Stimulated activated naive B cell treated with anti-CD40 and anti-IgM and Interleukin-4, amounts not matched to agents 10 μg/mL and 1 μg/mL and 100 μg/mL, for 72 hours (primary cell): Measurements from ENCODE around the gene LIPA.
"Not testable (repeated sequence)": the region's sequence is repeated elsewhere in the genome, so short reads cannot be mapped to it uniquely, and the experiment has no call there.

Experiments used
- ATAC-seq, 2 donors: fragments of 150-1000 bp; cut with Tn5 transposase; replicated peaks; 2 replicates each; pipeline ENCODE4 v1.10.0; 2021; ENCODE audit warnings: moderate library complexity in 1 of 2
- DNase-seq: peaks from one replicate; pipeline ENCODE4 v3.0.0; 2021
- H3K27ac Mint-ChIP-seq: one replicate; pipeline ENCODE4 v1.8.0; 2022; ENCODE audit warnings: mild to moderate bottlenecking, mixed read lengths
- H3K27me3 Mint-ChIP-seq, 2 donors: one replicate each; pipeline ENCODE4 v1.8.0; 2022; ENCODE audit warnings: mixed read lengths in 2 of 2
- H3K36me3 Mint-ChIP-seq, 2 donors: one replicate each; pipeline ENCODE4 v1.8.0; 2022; ENCODE audit warnings: mixed read lengths in 2 of 2, mild to moderate bottlenecking in 1 of 2
- H3K4me1 Mint-ChIP-seq, 2 donors: one replicate each; pipeline ENCODE4 v1.8.0; 2022; ENCODE audit warnings: mixed read lengths in 2 of 2, mild to moderate bottlenecking in 1 of 2
- H3K4me3 Mint-ChIP-seq, 2 donors: one replicate each; pipeline ENCODE4 v1.8.0; 2022; ENCODE audit warnings: mild to moderate bottlenecking in 2 of 2, mixed read lengths in 2 of 2, moderate library complexity in 1 of 2
- H3K9me3 Mint-ChIP-seq, 2 donors: one replicate each; pipeline ENCODE4 v1.8.0; 2022; ENCODE audit warnings: mixed read lengths in 2 of 2, mild to moderate bottlenecking in 1 of 2

LIPA gene

DNA sequence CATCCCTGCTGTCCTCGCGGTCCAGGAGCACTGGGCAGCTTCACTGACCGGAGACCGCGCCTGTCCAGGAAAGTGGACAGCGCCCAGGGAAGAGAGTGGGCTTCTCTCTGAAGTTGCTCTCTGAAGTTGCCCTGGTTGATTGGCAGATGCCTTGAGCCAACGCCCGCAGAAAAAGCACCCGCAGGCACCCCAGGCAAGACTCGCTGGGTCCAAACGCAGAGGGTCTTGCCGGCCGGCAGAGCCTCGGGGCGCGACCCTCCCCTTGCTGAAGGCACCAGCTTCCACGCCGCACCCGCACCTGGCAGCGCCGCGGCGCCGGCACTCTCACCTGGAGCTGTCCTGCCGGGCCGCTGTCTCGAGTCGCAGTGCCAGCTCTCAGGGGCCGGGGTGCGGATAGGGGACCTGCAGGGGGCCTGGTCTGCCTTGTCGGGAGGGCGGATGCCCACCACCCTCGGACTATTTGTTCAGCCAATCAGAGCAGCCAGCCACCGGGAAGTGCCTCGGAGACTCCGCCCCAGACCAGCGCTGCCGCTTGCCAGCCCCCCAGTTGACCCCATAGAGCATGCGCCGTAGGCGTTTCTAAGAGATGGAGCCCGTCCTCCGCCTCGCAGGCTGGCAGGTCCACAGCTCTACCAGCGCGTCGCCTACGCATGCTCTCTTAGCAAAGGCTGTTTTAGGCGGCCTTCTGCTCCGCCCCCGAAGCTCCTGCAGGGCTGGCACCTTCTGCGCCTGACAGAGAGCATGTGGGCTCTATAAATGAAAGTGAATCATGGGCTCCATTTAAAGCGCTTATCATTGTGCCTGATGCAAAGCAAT lies at the start of gene LIPA:
Gene LIPA (minus strand): TSS at position 367 of the 816 bp plus-strand sequence. CDS start 4,127 bp downstream, outside the sequence.
- DNase-seq (peak; percentile 98), ATAC-seq (peak; percentile 95 to 96)
- peaks cover 12 to 15% of the 10 kb centered on the region in 2 donors for H3K36me3 Mint-ChIP-seq
- peaks cover 16 to 26% of the 10 kb centered on the region in 2 donors for H3K4me1 Mint-ChIP-seq
- H3K9me3 Mint-ChIP-seq = peaks cover 10 to 11% of the 10 kb centered on the region in 2 donors
- H3K4me3 Mint-ChIP-seq = peak within 1 kb of the TSS; percentile 92 to 94
- H3K27me3 Mint-ChIP-seq = no peaks in the 10 kb centered on the region
- H3K27ac Mint-ChIP-seq = peak within 1 kb of the TSS; percentile 87

DNA sequence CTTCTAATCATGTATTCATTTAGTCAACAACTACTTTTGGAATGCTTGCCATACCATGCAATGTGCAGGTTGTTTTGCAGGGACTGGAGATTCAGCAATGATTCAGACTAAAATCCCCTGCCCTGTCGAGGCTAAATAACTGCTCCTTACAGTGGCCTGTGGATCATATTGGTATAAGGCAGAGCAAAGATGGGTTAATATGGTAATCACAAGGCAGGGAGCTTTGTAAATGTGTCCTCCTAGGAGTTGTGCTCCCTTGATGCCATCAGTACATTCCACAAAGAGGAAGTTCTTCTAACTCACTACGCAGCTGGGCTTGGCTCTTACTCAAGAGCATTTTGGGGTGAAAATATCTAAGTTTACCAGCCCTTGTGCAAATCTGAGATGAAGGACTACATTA lies 49.7 kb upstream of the LIPA start:
- H3K9me3 Mint-ChIP-seq = peaks cover 0 to 2% of the 10 kb centered on the region in 2 donors
- peaks cover 25 to 57% of the 10 kb centered on the region in 2 donors for H3K4me1 Mint-ChIP-seq
- no peak for DNase-seq
- no peaks in the 10 kb centered on the region for H3K27me3 Mint-ChIP-seq
- ATAC-seq = peak; percentile 62 to 64
- H3K27ac Mint-ChIP-seq = peak overlapping the region; percentile 95
- H3K36me3 Mint-ChIP-seq = peaks cover 0 to 4% of the 10 kb centered on the region in 2 donors
- H3K4me3 Mint-ChIP-seq = peak overlapping the region; percentile 85 to 87

- DNase-seq (no peak), ATAC-seq (no peak)
- peaks cover 0 to 2% of the 10 kb centered on the region in 2 donors for H3K9me3 Mint-ChIP-seq
- peaks cover 29 to 54% of the 10 kb centered on the region in 2 donors for H3K4me1 Mint-ChIP-seq
- H3K27me3 Mint-ChIP-seq = no peaks in the 10 kb centered on the region
- H3K27ac Mint-ChIP-seq = no peak overlapping the region
- H3K36me3 Mint-ChIP-seq = no peaks in the 10 kb centered on the region
- no peak overlapping the region for H3K4me3 Mint-ChIP-seq
Observed at GRCh38 chr10:89299031-89299430, 47.5 kb upstream of the LIPA start.

GRCh38 chr10:89297791-89298190 lies 46.2 kb upstream of the LIPA start:
- H3K36me3 Mint-ChIP-seq = no peaks in the 10 kb centered on the region
- H3K9me3 Mint-ChIP-seq = peaks cover 0 to 2% of the 10 kb centered on the region in 2 donors
- no peaks in the 10 kb centered on the region for H3K27me3 Mint-ChIP-seq
- ATAC-seq (no peak), DNase-seq (no peak)
- no peak overlapping the region for H3K27ac Mint-ChIP-seq
- no peak overlapping the region for H3K4me3 Mint-ChIP-seq
- peaks cover 20 to 42% of the 10 kb centered on the region in 2 donors for H3K4me1 Mint-ChIP-seq

- DNase-seq = no peak
- Mint-ChIP-seq H3K27ac (no peak overlapping the region), H3K4me3 (no peak overlapping the region), H3K36me3 (no peaks in the 10 kb centered on the region), H3K9me3 (peaks cover 0 to 2% of the 10 kb centered on the region in 2 donors), H3K27me3 (no peaks in the 10 kb centered on the region), H3K4me1 (peaks cover 17 to 37% of the 10 kb centered on the region in 2 donors)
- no peak for ATAC-seq
Observed at GRCh38 chr10:89297356-89297755, 45.8 kb upstream of the LIPA start.

GRCh38 chr10:89296220-89296648 lies 44.7 kb upstream of the LIPA start:
- DNase-seq = no peak
- ATAC-seq = peak; percentile 74 to 85
- H3K9me3 Mint-ChIP-seq = peaks cover 0 to 2% of the 10 kb centered on the region in 2 donors
- no peaks in the 10 kb centered on the region for H3K27me3 Mint-ChIP-seq
- no peaks in the 10 kb centered on the region for H3K36me3 Mint-ChIP-seq
- peak overlapping the region; percentile 71 for H3K27ac Mint-ChIP-seq
- peaks cover 14 to 32% of the 10 kb centered on the region in 2 donors for H3K4me1 Mint-ChIP-seq
- H3K4me3 Mint-ChIP-seq = peak overlapping the region in 1 of 2 donors; percentile 51

GRCh38 chr10:89295597-89295996 lies 44.0 kb upstream of the LIPA start:
- Mint-ChIP-seq H3K9me3 (peaks cover 0 to 2% of the 10 kb centered on the region in 2 donors), H3K36me3 (no peaks in the 10 kb centered on the region), H3K27me3 (no peaks in the 10 kb centered on the region), H3K4me1 (peaks cover 10 to 27% of the 10 kb centered on the region in 2 donors), H3K4me3 (no peak overlapping the region), H3K27ac (no peak overlapping the region)
- DNase-seq (no peak), ATAC-seq (no peak)

- Mint-ChIP-seq H3K27ac (no peak overlapping the region), H3K4me3 (no peak overlapping the region), H3K27me3 (no peaks in the 10 kb centered on the region), H3K4me1 (peaks cover 10 to 27% of the 10 kb centered on the region in 2 donors), H3K9me3 (peaks cover 0 to 2% of the 10 kb centered on the region in 2 donors), H3K36me3 (no peaks in the 10 kb centered on the region)
- DNase-seq (no peak), ATAC-seq (no peak)
Observed at GRCh38 chr10:89294721-89295239, 43.2 kb upstream of the LIPA start.

GRCh38 chr10:89285303-89285702 lies 33.7 kb upstream of the LIPA start:
- H3K9me3 Mint-ChIP-seq, DNase-seq, H3K27ac Mint-ChIP-seq, H3K27me3 Mint-ChIP-seq, H3K4me3 Mint-ChIP-seq, H3K36me3 Mint-ChIP-seq, ATAC-seq: not testable (repeated sequence)
- peaks cover 7 to 10% of the 10 kb centered on the region in 2 donors for H3K4me1 Mint-ChIP-seq

DNA sequence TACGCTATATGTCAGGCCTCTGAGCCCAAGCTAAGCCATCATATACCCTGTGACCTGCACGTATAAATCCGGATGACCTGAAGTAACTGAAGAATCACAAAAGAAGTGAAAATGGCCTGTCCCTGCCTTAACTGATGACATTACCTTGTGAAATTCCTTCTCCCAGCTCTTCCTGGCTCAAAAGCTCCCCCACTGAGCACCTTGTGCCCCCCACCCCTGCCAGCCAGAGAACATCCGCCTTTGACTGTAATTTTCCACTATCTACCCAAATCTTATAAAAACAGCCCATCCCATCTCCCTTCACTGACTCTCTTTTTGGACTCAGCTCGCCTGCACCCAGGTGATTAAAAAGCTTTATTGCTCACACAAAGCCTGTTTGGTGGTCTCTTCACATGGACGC lies 33.1 kb upstream of the LIPA start:
- H3K27me3 Mint-ChIP-seq, H3K9me3 Mint-ChIP-seq, H3K36me3 Mint-ChIP-seq, H3K27ac Mint-ChIP-seq, H3K4me3 Mint-ChIP-seq, ATAC-seq, DNase-seq: not testable (repeated sequence)
- H3K4me1 Mint-ChIP-seq = peaks cover 7 to 10% of the 10 kb centered on the region in 2 donors

GRCh38 chr10:89283936-89284475 lies 32.4 kb upstream of the LIPA start:
- DNase-seq = no peak
- Mint-ChIP-seq H3K27me3 (no peaks in the 10 kb centered on the region), H3K27ac (no peak overlapping the region), H3K4me3 (no peak overlapping the region), H3K36me3 (no peaks in the 10 kb centered on the region), H3K9me3 (no peaks in the 10 kb centered on the region), H3K4me1 (peaks cover 8 to 15% of the 10 kb centered on the region in 2 donors)
- no peak for ATAC-seq

DNA sequence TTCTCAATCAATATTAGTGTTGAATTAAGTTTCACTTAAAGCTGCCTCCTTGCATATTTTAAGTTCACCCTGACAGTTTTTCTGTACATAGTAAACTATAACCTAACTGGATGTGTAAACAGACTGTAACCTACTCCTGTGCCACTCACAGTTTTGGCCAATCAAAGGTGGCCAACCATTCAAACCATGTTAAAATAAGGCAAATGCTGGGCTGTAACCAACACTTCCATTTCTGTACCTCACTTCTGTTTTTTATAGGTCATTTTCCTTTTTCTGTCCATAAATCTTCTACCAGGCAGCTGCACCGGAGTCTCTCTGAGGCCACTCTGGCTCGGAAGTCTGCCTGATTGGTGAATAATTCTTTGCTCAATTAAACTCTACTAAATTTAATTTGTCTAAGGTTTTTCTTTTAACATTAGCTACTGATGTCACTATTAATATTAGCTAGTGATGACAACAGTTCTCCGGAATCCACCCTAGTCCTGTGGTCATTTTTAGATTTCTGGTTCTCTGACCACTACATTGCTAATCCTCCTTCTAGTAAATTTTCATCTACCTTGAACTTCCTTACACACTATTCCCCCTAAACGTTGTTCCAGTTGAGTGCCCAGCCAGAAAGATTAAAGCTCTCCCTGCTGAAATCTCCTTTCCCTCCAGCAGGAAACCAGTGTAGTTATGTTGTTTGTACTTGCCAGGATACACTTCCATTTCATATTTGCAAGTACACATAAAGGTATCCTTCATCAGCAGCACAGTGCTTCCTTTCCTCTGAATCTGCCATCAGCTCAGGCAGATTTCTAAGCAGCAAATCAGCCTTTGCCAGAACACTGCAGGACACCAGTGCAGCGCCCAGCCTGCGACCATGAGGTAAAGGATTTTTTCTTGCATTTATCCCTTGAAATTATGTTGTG lies 31.7 kb upstream of the LIPA start:
- H3K36me3 Mint-ChIP-seq = no peaks in the 10 kb centered on the region
- no peak for DNase-seq
- no peaks in the 10 kb centered on the region for H3K9me3 Mint-ChIP-seq
- peak overlapping the region; percentile 32 for H3K27ac Mint-ChIP-seq
- no peaks in the 10 kb centered on the region for H3K27me3 Mint-ChIP-seq
- H3K4me3 Mint-ChIP-seq = no peak overlapping the region
- peak; percentile 66 to 76 for ATAC-seq
- peaks cover 8 to 16% of the 10 kb centered on the region in 2 donors for H3K4me1 Mint-ChIP-seq

- no peak for ATAC-seq
- Mint-ChIP-seq H3K36me3 (no peaks in the 10 kb centered on the region), H3K4me1 (peaks cover 8 to 16% of the 10 kb centered on the region in 2 donors), H3K27ac (no peak overlapping the region), H3K4me3 (no peak overlapping the region), H3K27me3 (no peaks in the 10 kb centered on the region), H3K9me3 (no peaks in the 10 kb centered on the region)
- no peak for DNase-seq
Observed at GRCh38 chr10:89281606-89282395, 30.2 kb upstream of the LIPA start.
